ENCODE results near the gene SPDL1. TPM values are rescaled to one million over a fixed set of nuclear protein-coding genes. Genes with fewer than 3 reads are reported as not detected.

Gene SPDL1
- total RNA-seq, 1 experiment from 2014 or later = 39.2 TPM

DNA sequence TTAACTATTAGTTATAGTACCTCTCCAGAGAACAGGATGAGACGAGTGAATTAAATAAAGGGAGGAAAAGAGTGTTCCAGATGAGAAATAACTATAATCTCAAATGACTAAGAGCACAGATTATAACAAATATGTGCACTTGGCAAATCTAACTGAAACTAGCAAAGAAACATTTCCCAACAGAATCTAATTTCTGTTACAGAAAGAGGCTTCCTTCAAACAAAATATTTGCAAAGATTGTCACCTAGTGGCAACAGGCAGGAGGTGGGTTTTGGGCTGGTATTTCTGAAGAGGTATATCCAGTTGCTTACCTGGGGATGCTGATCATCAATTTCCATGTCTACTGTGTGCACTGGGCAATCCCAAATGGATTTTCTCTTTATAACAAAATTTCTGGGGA lies 5.6 kb upstream of the SPDL1 start:
- Histone ChIP-seq H3K36me3 (ENCODE audit: low read depth) (no peaks in the 10 kb centered on the region), H3K4me3 (no peak overlapping the region), H3K9me3 (ENCODE audit: insufficient read depth, low read depth) (no peaks in the 10 kb centered on the region), H3K27me3 (ENCODE audit: insufficient read depth, low read depth) (peaks cover 13% of the 10 kb centered on the region; the same call in 1 of the 2 replicates), H3F3A (ENCODE audit: insufficient read depth, low read depth) (peaks cover 3% of the 10 kb centered on the region; the same call in 1 of the 2 replicates), H3K79me2 (ENCODE audit: low read depth) (no peaks in the 10 kb centered on the region), H3K4me2 (no peak overlapping the region), H3K9me2 (ENCODE audit: insufficient read depth) (no peaks in the 10 kb centered on the region), H3K4me1 (replicated peaks; ENCODE audit: insufficient read depth) (0 out of 2 replicates have a peak, but pooled peaks cover 3% of the 10 kb centered on the region), H4K20me1 (ENCODE audit: insufficient read depth) (no peaks in the 10 kb centered on the region), H2AFZ (no peak overlapping the region), H3K27ac (no peak overlapping the region)
- no TSS peak for BruUV-seq (replicated peaks)
- no peak for DNase-seq
- no peak for TF ChIP-seq EZH2 (IDR thresholded peaks at IDR 0.05; ENCODE audit: low read depth)
- TF ChIP-seq, protein P1, sequence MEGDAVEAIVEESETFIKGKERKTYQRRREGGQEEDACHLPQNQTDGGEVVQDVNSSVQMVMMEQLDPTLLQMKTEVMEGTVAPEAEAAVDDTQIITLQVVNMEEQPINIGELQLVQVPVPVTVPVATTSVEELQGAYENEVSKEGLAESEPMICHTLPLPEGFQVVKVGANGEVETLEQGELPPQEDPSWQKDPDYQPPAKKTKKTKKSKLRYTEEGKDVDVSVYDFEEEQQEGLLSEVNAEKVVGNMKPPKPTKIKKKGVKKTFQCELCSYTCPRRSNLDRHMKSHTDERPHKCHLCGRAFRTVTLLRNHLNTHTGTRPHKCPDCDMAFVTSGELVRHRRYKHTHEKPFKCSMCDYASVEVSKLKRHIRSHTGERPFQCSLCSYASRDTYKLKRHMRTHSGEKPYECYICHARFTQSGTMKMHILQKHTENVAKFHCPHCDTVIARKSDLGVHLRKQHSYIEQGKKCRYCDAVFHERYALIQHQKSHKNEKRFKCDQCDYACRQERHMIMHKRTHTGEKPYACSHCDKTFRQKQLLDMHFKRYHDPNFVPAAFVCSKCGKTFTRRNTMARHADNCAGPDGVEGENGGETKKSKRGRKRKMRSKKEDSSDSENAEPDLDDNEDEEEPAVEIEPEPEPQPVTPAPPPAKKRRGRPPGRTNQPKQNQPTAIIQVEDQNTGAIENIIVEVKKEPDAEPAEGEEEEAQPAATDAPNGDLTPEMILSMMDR (conservative IDR thresholded peaks at IDR 0.05) = peak; percentile 55
- ChIA-PET POLR2A (ENCODE audit: unreplicated experiment) (no interaction called here), CTCF (no interaction called here)
- intact Hi-C loops (cut with micrococcal nuclease; ENCODE audit: unreplicated experiment) = no loop called here

DNA sequence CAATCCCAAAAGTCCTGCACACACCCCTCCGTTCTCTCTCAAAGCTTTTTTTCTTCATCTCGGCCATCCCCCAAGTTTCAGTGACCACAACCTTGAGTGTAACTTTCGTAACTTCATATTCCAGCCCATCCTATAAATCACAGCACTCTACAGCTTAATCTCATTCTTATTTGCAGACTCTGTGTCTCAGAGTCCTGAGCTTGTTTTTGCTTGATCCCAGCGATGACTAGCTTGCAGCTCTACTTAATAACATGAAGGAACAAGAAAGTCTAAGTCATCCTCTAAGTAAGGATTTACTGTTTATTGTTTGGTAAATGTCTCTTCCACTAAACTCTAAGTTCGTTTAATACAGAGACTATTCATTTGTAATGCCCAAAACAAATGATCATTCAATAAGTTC lies 2.6 kb upstream of the SPDL1 start:
- Histone ChIP-seq H3K4me2 (no peak overlapping the region), H3K27ac (no peak overlapping the region), H3K9me3 (ENCODE audit: insufficient read depth, low read depth) (no peaks in the 10 kb centered on the region), H3F3A (ENCODE audit: insufficient read depth, low read depth) (peaks cover 5% of the 10 kb centered on the region; the same call in 1 of the 2 replicates), H3K4me3 (no peak overlapping the region), H4K20me1 (ENCODE audit: insufficient read depth) (no peaks in the 10 kb centered on the region; the same call in 1 of the 2 replicates), H3K36me3 (ENCODE audit: low read depth) (no peaks in the 10 kb centered on the region), H3K4me1 (replicated peaks; ENCODE audit: insufficient read depth) (peaks cover 14% of the 10 kb centered on the region), H3K9me2 (ENCODE audit: insufficient read depth) (no peaks in the 10 kb centered on the region), H3K27me3 (ENCODE audit: insufficient read depth, low read depth) (no peaks in the 10 kb centered on the region), H2AFZ (no peak overlapping the region), H3K79me2 (ENCODE audit: low read depth) (peaks cover 24% of the 10 kb centered on the region)
- no TSS peak for BruUV-seq (replicated peaks)
- DNase-seq = no peak
- intact Hi-C loops (cut with micrococcal nuclease; ENCODE audit: unreplicated experiment) = loop anchor here (1.0 to 10.0 kb wide), 7 partner anchors 226 to 1316 kb away; partner anchors contain the start of gene INSYN2B
- CTCF ChIA-PET = no interaction called here
- no peak for TF ChIP-seq EZH2 (IDR thresholded peaks at IDR 0.05; ENCODE audit: low read depth)
- TF ChIP-seq, protein P1 (conservative IDR thresholded peaks at IDR 0.05) = no peak
- POLR2A ChIA-PET (ENCODE audit: unreplicated experiment) = no interaction called here

DNA sequence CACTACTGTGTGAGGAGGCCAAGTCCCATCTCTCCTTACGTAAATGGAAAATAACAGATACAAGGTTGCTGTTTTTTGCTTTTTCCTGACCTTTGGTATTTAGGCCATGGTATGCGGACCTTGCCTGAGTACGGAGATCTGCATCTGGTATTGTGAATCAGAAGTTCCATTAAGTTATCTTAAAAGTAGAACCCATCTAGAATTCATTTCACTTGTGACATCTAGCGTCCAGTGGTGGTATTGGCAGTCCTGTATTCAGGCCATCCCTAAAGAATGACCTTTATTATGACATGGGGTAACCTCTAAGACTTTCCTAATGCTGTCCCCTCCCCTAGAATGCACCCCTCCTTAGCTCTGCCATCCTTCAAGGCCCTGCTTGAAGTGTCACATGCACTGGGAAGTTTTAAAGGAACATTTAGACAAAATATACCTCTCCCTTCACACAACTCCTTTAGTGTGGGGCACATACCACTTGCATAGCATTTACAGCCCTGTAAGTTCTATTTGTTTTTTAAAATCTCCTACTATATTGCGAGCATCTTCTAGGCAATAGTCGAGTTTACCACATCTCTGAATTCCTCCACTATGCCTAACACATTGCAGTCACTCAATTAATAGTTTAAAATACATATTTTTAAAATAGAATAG lies 1.9 kb upstream of the SPDL1 start:
- intact Hi-C loops (cut with micrococcal nuclease; ENCODE audit: unreplicated experiment) = loop anchor here (1.0 to 10.0 kb wide), 7 partner anchors 227 to 1317 kb away; partner anchors contain the start of gene INSYN2B
- Histone ChIP-seq H2AFZ (no peak overlapping the region), H3K4me1 (replicated peaks; ENCODE audit: insufficient read depth) (peaks cover 14% of the 10 kb centered on the region), H3K4me2 (no peak overlapping the region), H3F3A (ENCODE audit: insufficient read depth, low read depth) (peaks cover 5% of the 10 kb centered on the region; the same call in 1 of the 2 replicates), H3K27me3 (ENCODE audit: insufficient read depth, low read depth) (no peaks in the 10 kb centered on the region), H3K4me3 (no peak overlapping the region), H3K36me3 (ENCODE audit: low read depth) (no peaks in the 10 kb centered on the region), H3K9me3 (ENCODE audit: insufficient read depth, low read depth) (no peaks in the 10 kb centered on the region), H3K9me2 (ENCODE audit: insufficient read depth) (no peaks in the 10 kb centered on the region), H4K20me1 (ENCODE audit: insufficient read depth) (no peaks in the 10 kb centered on the region; the same call in 1 of the 2 replicates), H3K27ac (no peak overlapping the region), H3K79me2 (ENCODE audit: low read depth) (peaks cover 31% of the 10 kb centered on the region)
- CTCF ChIA-PET = no interaction called here
- BruUV-seq (replicated peaks) = no TSS peak
- POLR2A ChIA-PET (ENCODE audit: unreplicated experiment) = no interaction called here
- TF ChIP-seq, protein P1 (conservative IDR thresholded peaks at IDR 0.05) = peak; percentile 86
- no peak for TF ChIP-seq EZH2 (IDR thresholded peaks at IDR 0.05; ENCODE audit: low read depth)
- peak in 1 of 2 experiments; percentile 37 for DNase-seq

Measured in PC-9 (cell line).